Ishikawa (cell line): ENCODE results near the gene CCDC138.

Source experiments
- CEBPB ChIP-seq: IDR thresholded peaks from 2 replicates; pipeline ENCODE4 v1.6.1; 2012
- CREB1 ChIP-seq: IDR thresholded peaks from 2 replicates; pipeline ENCODE4 v1.6.1; 2012; ENCODE audit warnings: low read depth
- EGR1 ChIP-seq: IDR thresholded peaks from 2 replicates; pipeline ENCODE4 v1.6.1; 2012
- EP300 ChIP-seq: IDR thresholded peaks from 2 replicates; pipeline ENCODE4 v1.6.1; 2012; ENCODE audit warnings: borderline replicate concordance
- FOXM1 ChIP-seq: IDR thresholded peaks from 2 replicates; pipeline ENCODE4 v1.6.1; 2012; ENCODE audit warnings: low read depth, borderline replicate concordance
- NFIC ChIP-seq: IDR thresholded peaks from 2 replicates; pipeline ENCODE4 v1.6.1; 2012
- RAD21 ChIP-seq: IDR thresholded peaks from 2 replicates; pipeline ENCODE4 v1.6.1; 2012; ENCODE audit warnings: low read depth
- TAF1 ChIP-seq: IDR thresholded peaks from 2 replicates; pipeline ENCODE4 v1.6.1; 2012; ENCODE audit warnings: low read depth, mild to moderate bottlenecking
- TCF12 ChIP-seq: IDR thresholded peaks from 2 replicates; pipeline ENCODE4 v1.6.1; 2012; ENCODE audit warnings: low read depth
- TEAD4 ChIP-seq: IDR thresholded peaks from 2 replicates; pipeline ENCODE4 v1.6.1; 2012
- YY1 ChIP-seq: IDR thresholded peaks from 2 replicates; pipeline ENCODE4 v1.6.1; 2012; ENCODE audit warnings: low read depth
- TF ChIP-seq, protein P1 (sequence below): IDR thresholded peaks from 2 replicates; pipeline ENCODE4 v1.6.1; 2012
- TF ChIP-seq, protein P2 (sequence below): IDR thresholded peaks from 2 replicates; pipeline ENCODE4 v1.6.1; 2012; ENCODE audit warnings: low read depth, mild to moderate bottlenecking
- TF ChIP-seq, protein P3 (sequence below): IDR thresholded peaks from 2 replicates; pipeline ENCODE4 v1.6.1; 2012

Gene CCDC138

DNA sequence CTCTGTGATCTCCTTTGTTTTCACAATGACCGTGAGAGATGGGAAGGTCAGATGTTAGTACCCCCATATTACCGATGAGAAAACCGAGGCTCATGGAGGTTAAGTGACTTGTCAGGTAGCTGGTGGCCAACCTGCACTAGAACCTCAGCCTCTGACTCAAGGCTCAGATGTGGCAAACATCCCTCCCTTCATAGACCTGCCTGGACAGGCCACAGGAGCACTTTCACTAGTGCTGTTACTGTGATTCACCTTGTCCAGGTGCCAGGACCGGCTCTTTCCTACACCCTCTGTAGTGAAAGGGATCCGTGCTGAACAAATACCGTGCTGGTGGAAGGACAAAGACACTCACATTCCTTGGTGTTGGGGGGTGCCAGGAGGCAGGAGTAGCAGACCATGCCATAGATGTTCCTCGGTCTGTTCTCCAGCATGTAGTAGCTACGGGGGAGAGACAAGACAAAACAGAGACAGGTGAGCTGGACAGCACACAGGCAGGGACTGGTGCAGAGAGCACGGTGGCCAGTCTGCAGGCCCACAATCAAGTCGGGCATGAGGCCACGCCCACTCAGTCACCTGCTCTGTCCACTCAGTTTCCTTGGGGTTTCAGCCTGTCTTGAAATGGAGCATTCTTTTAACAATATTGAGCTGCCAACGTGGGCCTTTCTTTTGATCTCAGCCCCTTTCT, 136.6 kb downstream of the CCDC138 start:
- no peak for TF ChIP-seq TEAD4

DNA sequence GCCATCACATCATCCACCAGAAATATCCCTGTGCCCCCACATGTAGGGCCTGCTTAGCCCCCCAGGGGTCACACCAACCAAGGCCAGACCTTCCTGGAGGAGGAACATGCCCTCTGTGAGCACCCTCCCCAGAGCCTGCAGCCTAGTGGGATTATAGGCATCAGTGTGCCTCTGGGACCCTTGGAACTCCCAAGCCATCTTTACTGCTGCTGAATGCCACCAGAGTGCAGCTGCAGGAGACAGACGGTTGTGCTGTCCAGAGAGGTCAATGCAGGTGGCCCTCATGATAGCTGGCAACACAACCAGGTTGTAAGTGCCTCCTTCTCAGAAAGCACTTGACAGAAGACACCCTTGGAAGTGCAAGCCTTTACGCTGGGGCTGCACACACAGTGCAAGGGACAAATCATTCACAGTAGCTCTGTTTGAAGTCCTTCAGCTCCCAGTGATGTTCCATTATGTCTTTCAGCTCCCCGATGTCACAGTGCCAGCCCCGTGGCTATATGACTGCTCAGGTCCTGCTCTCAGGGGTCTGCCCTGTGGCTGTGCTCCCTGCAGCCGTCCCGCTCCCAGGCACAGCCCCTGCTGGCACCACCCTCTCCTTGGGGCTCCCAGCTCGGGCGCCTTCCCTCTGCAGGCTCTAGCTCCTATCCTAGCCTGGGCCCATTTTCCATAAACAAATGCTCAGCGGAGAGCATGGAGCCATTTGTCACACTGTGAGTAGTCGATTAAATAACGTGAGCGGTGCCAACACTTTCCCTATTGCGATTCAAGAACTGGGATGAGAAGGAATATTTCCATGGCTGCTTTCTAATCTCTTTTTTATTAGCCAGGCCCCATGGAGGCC, 137.4 kb downstream of the CCDC138 start:
- no peak for TF ChIP-seq CEBPB
- no peak for TF ChIP-seq CREB1
- TF ChIP-seq, protein P1, sequence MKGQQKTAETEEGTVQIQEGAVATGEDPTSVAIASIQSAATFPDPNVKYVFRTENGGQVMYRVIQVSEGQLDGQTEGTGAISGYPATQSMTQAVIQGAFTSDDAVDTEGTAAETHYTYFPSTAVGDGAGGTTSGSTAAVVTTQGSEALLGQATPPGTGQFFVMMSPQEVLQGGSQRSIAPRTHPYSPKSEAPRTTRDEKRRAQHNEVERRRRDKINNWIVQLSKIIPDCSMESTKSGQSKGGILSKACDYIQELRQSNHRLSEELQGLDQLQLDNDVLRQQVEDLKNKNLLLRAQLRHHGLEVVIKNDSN = no peak
- TF ChIP-seq, protein P2, sequence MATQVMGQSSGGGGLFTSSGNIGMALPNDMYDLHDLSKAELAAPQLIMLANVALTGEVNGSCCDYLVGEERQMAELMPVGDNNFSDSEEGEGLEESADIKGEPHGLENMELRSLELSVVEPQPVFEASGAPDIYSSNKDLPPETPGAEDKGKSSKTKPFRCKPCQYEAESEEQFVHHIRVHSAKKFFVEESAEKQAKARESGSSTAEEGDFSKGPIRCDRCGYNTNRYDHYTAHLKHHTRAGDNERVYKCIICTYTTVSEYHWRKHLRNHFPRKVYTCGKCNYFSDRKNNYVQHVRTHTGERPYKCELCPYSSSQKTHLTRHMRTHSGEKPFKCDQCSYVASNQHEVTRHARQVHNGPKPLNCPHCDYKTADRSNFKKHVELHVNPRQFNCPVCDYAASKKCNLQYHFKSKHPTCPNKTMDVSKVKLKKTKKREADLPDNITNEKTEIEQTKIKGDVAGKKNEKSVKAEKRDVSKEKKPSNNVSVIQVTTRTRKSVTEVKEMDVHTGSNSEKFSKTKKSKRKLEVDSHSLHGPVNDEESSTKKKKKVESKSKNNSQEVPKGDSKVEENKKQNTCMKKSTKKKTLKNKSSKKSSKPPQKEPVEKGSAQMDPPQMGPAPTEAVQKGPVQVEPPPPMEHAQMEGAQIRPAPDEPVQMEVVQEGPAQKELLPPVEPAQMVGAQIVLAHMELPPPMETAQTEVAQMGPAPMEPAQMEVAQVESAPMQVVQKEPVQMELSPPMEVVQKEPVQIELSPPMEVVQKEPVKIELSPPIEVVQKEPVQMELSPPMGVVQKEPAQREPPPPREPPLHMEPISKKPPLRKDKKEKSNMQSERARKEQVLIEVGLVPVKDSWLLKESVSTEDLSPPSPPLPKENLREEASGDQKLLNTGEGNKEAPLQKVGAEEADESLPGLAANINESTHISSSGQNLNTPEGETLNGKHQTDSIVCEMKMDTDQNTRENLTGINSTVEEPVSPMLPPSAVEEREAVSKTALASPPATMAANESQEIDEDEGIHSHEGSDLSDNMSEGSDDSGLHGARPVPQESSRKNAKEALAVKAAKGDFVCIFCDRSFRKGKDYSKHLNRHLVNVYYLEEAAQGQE = no peak
- no peak for TF ChIP-seq EGR1
- no peak for TF ChIP-seq RAD21
- no peak for TF ChIP-seq YY1
- no peak for TF ChIP-seq TCF12

DNA sequence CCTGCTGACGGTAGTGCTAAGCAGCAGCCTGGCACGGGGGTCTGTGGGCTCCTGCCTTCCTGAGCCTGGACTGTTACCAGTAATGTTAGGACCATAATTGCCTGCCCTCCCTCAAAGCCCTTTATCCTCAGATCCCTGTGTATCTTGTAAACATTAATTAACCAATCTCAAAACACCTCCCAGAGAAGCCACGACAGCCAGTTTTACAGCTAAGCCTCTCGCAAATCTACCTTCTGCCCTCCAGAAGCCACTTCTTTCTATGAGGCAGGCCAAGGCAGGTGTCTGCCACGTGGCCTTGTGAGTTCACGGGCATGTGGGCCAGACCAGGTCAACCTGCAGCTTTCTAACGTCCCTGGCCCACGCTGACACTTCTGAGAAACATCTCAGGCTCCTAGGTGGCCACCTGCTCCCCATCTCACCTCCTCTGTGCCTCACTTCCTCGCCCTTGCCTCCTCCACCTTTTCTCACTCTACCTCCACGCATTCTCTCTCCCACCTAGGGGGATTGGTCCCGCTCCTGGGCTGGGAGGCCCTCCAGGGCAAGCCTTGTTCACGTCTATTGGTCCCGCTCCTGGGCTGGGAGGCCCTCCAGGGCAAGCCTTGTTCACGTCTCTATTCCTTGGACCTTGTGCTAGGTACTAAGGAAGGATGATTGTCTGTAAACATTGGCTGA, 138.1 kb downstream of the CCDC138 start:
- TF ChIP-seq NFIC (no peak), EP300 (no peak), CEBPB (no peak), TEAD4 (no peak), EGR1 (no peak), RAD21 (no peak), YY1 (no peak)
- TF ChIP-seq, protein P1 = no peak
- TF ChIP-seq, protein P3, sequence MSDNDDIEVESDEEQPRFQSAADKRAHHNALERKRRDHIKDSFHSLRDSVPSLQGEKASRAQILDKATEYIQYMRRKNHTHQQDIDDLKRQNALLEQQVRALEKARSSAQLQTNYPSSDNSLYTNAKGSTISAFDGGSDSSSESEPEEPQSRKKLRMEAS = no peak

DNA sequence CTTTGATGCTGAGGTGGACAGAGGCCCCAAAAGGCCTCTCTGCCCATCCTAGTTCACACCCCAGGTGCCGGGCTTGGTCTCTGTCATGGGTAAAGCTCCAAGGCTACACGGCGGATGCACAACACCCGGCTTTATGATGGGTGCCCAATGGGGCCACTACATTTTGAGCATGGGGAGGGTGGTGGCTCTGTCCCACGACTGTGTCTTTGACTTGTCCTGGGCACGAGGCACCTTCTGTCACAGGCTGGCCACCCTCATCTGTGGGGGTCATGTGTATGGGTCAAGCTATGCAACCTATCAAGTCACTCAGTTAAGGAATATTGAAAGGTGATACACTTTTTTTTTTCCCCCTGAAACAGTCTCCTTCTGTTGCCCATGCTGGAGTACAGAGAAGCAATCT, 138.7 kb downstream of the CCDC138 start:
- no peak for TF ChIP-seq TAF1
- no peak for TF ChIP-seq FOXM1
- TF ChIP-seq EGR1 = no peak
- no peak for TF ChIP-seq CREB1
- TF ChIP-seq RAD21 = no peak
- no peak for TF ChIP-seq TCF12
- TF ChIP-seq, protein P2 = no peak

DNA sequence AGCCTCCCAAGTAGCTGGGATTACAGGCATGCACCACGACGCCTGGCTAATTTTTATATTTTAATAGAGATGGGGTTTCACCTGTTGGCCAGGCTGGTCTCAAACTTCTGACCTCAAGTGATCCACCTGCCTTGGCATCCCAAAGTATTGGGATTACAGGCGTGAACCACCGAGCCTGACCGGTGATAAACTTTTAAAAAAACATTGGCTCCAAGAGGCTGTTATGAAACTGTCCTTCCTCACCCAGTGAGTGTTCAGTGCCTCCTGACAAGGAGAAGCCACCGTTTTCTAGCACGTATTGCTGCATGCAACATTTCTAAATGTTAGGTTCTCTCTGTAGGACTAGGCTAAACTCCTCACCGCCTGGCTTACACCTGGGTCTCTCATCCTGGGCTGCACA, 139.2 kb downstream of the CCDC138 start:
- no peak for TF ChIP-seq NFIC
